ENCODE data around the gene TMEM63A. TPM values are rescaled to one million over a fixed set of nuclear protein-coding genes. Genes with fewer than 3 reads are reported as not detected.

TMEM63A gene
- total RNA-seq, 2 experiments from 2014 or later, result 52.2 to 59.1 TPM

DNA sequence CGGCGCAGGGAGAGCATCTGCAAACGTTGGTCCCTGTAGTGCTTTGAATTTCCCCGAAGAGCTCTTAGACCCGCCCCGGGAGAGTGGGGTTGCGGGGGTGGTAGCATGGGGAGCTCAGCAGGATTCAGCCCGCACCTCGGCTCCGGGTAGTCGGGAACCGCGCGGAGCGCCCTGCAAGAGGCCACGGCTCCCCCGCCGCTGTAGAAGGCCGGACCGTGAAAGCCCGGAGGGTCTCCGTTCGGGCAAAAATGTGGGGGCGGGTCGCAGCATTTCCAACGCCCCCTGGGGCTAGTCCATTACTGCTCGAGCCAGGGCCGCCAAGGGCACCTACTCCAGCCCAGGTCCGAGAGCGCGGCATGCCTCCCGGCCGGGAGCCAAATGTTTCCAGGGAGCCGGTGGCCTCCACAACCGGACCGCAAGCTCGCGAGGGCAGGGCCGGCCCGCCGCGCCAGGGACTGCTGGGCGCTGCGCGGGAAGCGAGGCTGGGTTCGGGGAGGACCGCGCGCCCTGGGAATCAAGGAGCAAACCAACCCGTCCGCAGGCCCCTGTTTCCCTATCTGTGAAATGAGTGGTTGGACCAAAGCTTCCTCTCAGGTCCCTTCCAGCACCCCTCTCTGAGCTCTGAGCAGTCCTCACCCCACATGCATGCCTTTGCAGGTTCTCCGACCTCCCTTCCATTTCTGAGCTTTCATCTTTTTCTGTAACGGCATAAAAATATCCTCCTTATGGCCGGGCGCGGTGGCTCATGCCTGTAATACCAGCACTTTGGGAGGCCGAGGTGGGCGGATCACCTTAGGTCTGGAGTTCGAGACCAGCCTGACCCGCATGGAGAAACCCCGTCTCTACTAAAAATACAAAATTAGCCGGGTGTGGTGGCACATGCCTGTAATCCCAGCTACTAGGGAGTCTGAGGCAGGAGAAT is 775 bp upstream of the TMEM63A start:
- no peaks in the 10 kb centered on the region for H3K9me3 Mint-ChIP-seq
- DNase-seq, result peak; percentile 63
- H3K36me3 Mint-ChIP-seq, result no peaks in the 10 kb centered on the region
- ChIA-PET POLR2A (interaction anchor here (0.6 to 4.2 kb wide), 21 partner anchors 12 to 475 kb away, joined by 3 to 49 read pairs (median 4); partner anchors contain the start of genes LBR, PYCR2 and SRP9), CTCF (interaction anchor here (0.6 to 5.8 kb wide), 14 partner anchors 9 to 1398 kb away, joined by 3 to 41 read pairs (median 4); partner anchors contain the start of genes PYCR2 and SRP9)
- H3K27ac Mint-ChIP-seq, result peak overlapping the region; percentile 92
- H3K4me3 Mint-ChIP-seq, result peak overlapping the region; percentile 88
- peaks cover 41% of the 10 kb centered on the region for H3K4me1 Mint-ChIP-seq (ENCODE audit: low read depth)
- intact Hi-C loops (cut with micrococcal nuclease), result loop anchor here (1.0 kb wide), 2 partner anchors 28 to 41 kb away; partner anchors contain the start of gene PYCR2
- no peaks in the 10 kb centered on the region for H3K27me3 Mint-ChIP-seq

DNA sequence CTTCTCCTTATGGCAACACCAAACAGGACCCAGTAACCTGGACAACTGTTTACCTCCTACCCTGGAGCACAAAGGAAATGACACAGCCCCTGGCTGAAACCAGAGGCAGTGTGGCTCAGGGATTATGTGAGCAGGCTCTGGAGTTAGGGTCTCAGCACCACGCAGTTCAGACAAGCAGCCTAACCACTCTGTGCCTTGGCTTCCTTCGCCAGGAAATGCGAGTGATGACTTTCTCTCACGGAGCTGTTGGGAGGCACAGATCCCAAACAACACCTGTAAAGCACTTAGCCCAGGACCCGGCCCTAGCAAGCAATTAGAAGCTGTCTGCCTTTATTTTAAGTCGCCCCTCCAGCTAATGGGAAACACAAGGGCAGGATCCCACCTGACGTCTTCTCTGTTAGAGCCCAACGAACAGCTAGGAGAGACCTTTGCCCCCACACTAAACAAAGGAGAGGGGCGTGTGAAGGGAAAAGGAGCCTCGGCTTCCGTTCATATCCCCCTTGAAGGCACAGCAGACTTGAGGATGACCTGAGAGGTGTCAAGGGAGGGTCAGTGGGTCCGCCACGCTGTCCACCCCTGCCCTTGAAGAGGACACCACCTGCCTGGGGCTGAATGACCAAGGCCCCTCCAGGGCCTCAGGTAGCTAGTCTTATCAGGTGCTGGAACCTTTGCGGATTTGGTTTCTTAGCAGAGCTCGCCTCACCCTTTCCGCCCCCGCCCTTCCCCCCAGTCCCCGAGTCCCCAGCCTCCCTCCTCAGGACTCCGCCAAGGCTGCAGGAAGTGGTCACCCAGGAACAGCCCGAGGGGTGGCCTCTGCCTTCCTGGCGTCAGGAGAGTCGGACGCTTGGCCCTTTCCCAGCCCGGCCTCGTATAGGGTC is 860 bp downstream of the TMEM63A start:
- peaks cover 6% of the 10 kb centered on the region for H3K36me3 Mint-ChIP-seq
- H3K9me3 Mint-ChIP-seq, result no peaks in the 10 kb centered on the region
- intact Hi-C loops (cut with micrococcal nuclease), result loop anchor here (1.0 to 2.0 kb wide), 3 partner anchors 15 to 105 kb away; partner anchors contain the start of gene SRP9
- no peaks in the 10 kb centered on the region for H3K27me3 Mint-ChIP-seq
- peaks cover 55% of the 10 kb centered on the region for H3K4me1 Mint-ChIP-seq (ENCODE audit: low read depth)
- peak; percentile 72 for DNase-seq
- CTCF ChIA-PET, result interaction anchor here (0.7 to 5.8 kb wide), 13 partner anchors 11 to 407 kb away, joined by 3 to 41 read pairs (median 3); partner anchors contain the start of genes PYCR2 and SRP9
- H3K27ac Mint-ChIP-seq, result peak overlapping the region; percentile 92
- POLR2A ChIA-PET, result interaction anchor here (0.7 to 4.2 kb wide), 15 partner anchors 10 to 437 kb away, joined by 3 to 49 read pairs (median 5); partner anchors contain the start of genes H3-3A, PYCR2 and SRP9
- peak overlapping the region; percentile 88 for H3K4me3 Mint-ChIP-seq

DNA sequence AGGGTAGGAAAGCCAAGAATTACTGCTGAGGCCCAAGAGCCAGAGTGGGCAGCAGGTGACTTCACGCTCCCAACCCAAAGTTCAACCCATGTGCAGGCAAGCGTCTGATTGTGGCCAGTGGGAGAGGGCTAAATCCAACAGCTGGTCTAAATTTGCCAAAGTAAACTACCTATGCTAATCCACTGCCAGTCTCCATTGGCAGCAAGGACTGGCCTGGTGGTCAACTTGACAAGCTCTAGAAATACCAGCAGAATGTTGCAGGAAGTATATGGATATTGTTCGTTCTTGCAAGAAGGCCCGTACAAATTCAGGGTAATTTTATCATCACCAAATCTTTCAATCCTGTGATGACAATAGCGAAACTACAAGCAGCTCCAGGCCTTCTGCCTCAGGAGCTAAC is 1.5 kb downstream of the TMEM63A start:
- Mint-ChIP-seq H3K9me3 (no peaks in the 10 kb centered on the region), H3K36me3 (peaks cover 8% of the 10 kb centered on the region), H3K27ac (peak overlapping the region; percentile 92), H3K4me1 (ENCODE audit: low read depth) (peaks cover 60% of the 10 kb centered on the region), H3K27me3 (no peaks in the 10 kb centered on the region), H3K4me3 (peak overlapping the region; percentile 88)
- intact Hi-C loops (cut with micrococcal nuclease), result loop anchor here (1.0 to 2.0 kb wide), 3 partner anchors 14 to 104 kb away; partner anchors contain the start of gene SRP9
- ChIA-PET POLR2A (interaction anchor here (1.1 to 4.2 kb wide), 8 partner anchors 14 to 181 kb away, joined by 3 to 49 read pairs (median 6); partner anchors contain the start of genes H3-3A, PYCR2 and SRP9), CTCF (interaction anchor here (1.0 to 5.8 kb wide), 9 partner anchors 10 to 406 kb away, joined by 3 to 41 read pairs (median 4); partner anchors contain the start of gene SRP9)
- DNase-seq, result no peak

DNA sequence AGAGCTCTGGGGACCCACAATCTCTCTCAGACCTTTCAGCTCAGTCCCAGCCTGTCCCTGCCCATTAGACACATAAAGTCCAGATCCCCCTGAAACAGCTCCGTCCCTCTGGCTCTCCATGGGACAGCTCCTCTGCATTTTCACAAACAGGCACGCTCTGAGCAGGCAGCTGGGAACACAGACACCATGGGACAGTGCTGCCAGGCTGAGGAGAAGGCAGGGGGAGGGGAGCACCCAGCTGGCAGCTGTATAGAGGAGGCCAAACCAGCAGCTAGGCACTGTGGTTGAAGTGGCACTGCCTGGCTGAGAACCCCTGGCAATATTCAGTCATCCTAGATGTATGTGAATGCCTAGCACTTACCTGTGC is 2.0 kb downstream of the TMEM63A start:
- H3K27ac Mint-ChIP-seq, result peak overlapping the region; percentile 92
- H3K27me3 Mint-ChIP-seq, result no peaks in the 10 kb centered on the region
- peaks cover 8% of the 10 kb centered on the region for H3K36me3 Mint-ChIP-seq
- CTCF ChIA-PET, result interaction anchor here (1.0 to 5.8 kb wide), 7 partner anchors 17 to 406 kb away, joined by 3 to 41 read pairs (median 4); partner anchors contain the start of gene SRP9
- H3K4me3 Mint-ChIP-seq, result peak overlapping the region; percentile 88
- intact Hi-C loops (cut with micrococcal nuclease), result loop anchor here (2.0 kb wide), 1 partner anchor 103 kb away; the partner anchor contains the start of gene SRP9
- no peak for DNase-seq
- no peaks in the 10 kb centered on the region for H3K9me3 Mint-ChIP-seq
- H3K4me1 Mint-ChIP-seq (ENCODE audit: low read depth), result peaks cover 65% of the 10 kb centered on the region
- POLR2A ChIA-PET, result interaction anchor here (1.1 to 4.2 kb wide), 5 partner anchors 15 to 102 kb away, joined by 3 to 49 read pairs (median 11); partner anchors contain the start of gene SRP9

DNA sequence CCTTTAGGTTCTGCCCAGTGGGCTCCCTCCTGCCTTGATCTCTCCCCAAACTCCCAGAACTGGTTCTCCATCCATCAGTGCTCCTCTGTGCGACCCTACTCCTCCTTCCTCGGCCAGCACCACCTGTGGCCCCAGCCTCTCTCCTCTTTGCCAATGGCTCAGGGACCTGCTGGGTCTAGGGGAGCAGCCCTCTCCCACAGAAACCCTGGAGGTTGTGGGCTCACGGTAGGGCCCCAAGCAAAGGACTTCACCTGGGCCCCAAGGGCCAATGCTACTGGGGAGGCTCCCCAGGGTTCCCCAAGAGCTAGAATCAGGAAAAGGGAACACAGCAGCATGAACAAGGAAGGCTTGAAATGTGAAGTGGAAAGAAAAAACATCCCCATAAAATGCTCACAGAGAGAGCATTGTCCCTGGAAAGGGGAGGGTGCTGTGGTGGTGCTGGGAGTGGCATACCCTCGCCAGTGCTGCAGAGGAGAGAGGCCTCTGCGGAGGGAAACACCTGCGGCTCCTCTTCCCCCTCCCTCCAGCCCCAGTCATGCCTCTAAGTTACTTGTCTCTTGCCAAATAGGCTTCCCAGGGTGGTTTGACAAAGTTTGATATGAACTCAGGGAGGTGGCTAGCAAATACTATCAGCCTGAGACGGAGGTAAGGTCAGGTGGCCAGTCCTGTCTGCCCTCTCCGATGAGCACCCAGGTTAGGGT is 2.5 kb downstream of the TMEM63A start:
- intact Hi-C loops (cut with micrococcal nuclease), result loop anchor here (2.0 kb wide), 1 partner anchor 103 kb away; the partner anchor contains the start of gene SRP9
- Mint-ChIP-seq H3K4me1 (ENCODE audit: low read depth) (peaks cover 66% of the 10 kb centered on the region), H3K27me3 (no peaks in the 10 kb centered on the region), H3K9me3 (no peaks in the 10 kb centered on the region), H3K27ac (peak overlapping the region; percentile 92), H3K36me3 (peaks cover 8% of the 10 kb centered on the region), H3K4me3 (peak overlapping the region; percentile 88)
- ChIA-PET POLR2A (interaction anchor here (2.4 to 4.2 kb wide), 2 partner anchors 14 to 18 kb away, joined by 11 to 34 read pairs; no protein-coding TSS in a partner anchor), CTCF (interaction anchor here (1.1 to 5.8 kb wide), 5 partner anchors 18 to 102 kb away, joined by 3 to 41 read pairs (median 4); partner anchors contain the start of gene SRP9)
- DNase-seq, result peak; percentile 39

DNA sequence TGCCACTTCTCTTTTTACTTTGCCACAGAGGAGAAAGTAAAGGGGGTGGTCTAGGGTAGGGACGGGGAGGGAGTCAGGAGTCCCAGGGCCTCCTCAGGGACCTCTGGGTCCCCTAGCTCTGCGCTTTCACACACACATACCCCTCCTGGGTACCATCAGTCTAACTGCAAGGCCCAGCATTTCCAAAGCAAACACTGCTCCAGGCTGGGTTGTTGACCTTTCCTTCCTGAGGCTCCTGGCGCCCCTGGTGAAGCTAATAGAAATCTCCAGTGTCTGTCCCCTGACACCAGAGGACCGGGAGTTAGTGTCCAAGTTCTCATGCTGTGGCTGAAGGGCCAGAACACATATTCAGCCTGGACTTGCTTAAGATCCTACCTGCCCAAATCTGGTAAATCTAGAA is 3.9 kb downstream of the TMEM63A start:
- Mint-ChIP-seq H3K4me1 (ENCODE audit: low read depth) (peaks cover 65% of the 10 kb centered on the region), H3K27ac (peak overlapping the region; percentile 45), H3K4me3 (no peak overlapping the region), H3K36me3 (peaks cover 12% of the 10 kb centered on the region), H3K27me3 (no peaks in the 10 kb centered on the region), H3K9me3 (no peaks in the 10 kb centered on the region)
- ChIA-PET POLR2A (interaction anchor here (0.6 kb wide), 1 partner anchor 89 kb away, joined by 3 read pairs; no protein-coding TSS in a partner anchor), CTCF (interaction anchor here (0.9 to 1.3 kb wide), 5 partner anchors 10 to 403 kb away, joined by 3 to 4 read pairs (median 3); no protein-coding TSS in a partner anchor)
- intact Hi-C loops (cut with micrococcal nuclease), result no loop called here
- no peak for DNase-seq

DNA sequence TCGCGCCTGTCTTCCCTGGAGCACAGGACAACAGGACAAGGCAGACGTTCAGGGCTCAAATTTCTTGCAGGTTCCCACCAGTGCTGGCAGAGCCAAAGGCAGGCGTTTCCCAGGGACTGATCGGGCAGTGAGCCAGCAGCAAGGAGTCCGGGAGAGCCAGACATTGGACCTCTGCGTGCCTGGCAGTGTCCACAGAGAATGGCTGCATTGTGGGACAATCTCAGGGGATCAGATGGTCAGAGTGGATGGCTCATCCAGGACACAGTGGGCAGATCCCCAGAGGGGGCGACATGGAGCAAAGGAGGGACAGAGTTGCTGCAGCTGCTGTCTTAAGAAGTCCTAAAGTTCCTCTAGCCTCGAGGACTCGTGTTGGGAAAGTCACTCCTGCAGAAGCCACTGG is 4.6 kb downstream of the TMEM63A start:
- ChIA-PET CTCF (interaction anchor here (0.9 to 1.3 kb wide), 6 partner anchors 11 to 403 kb away, joined by 3 to 4 read pairs (median 3); no protein-coding TSS in a partner anchor), POLR2A (interaction anchor here (0.6 to 1.2 kb wide), 2 partner anchors 12 to 90 kb away, joined by 3 to 5 read pairs; no protein-coding TSS in a partner anchor)
- no peaks in the 10 kb centered on the region for H3K9me3 Mint-ChIP-seq
- H3K27me3 Mint-ChIP-seq, result no peaks in the 10 kb centered on the region
- peak overlapping the region; percentile 47 for H3K27ac Mint-ChIP-seq
- intact Hi-C loops (cut with micrococcal nuclease), result no loop called here
- H3K4me3 Mint-ChIP-seq, result no peak overlapping the region
- DNase-seq, result peak; percentile 39
- H3K36me3 Mint-ChIP-seq, result peaks cover 12% of the 10 kb centered on the region
- peaks cover 66% of the 10 kb centered on the region for H3K4me1 Mint-ChIP-seq (ENCODE audit: low read depth)

DNA sequence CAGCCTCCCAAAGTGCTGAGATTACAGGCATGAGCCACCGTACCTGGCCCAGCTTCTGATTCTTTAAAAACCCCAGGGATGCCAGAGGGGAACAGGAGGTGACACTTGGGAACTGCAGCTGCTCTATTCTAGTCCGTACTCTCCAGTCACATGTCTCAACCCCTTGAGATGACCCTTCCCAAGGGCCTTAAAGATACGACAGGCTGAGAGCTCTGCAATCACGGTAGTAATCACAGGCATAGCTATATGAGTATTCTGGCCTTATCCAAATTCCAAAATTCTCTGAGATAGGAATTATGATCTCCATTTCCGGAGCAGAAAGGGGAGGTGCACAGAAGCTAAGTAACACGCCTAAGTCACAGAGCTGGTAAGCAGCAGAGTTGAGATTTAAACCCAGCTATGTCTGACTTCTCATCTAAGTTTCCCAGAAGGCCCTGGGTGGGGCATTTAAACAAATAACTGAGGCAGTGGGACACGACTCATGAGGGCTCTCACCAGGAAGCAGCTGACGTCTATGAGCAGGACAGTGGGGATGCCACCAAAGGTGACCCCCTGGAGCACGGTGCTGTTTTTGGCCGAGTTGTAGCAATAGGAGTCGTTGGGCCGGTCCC is 5.2 kb downstream of the TMEM63A start:
- peaks cover 12% of the 10 kb centered on the region for H3K36me3 Mint-ChIP-seq
- DNase-seq, result no peak
- H3K9me3 Mint-ChIP-seq, result no peaks in the 10 kb centered on the region
- ChIA-PET CTCF (interaction anchor here (0.9 to 1.0 kb wide), 3 partner anchors 24 to 402 kb away, joined by 3 to 4 read pairs (median 3); no protein-coding TSS in a partner anchor), POLR2A (interaction anchor here (1.2 to 1.3 kb wide), 2 partner anchors 11 to 99 kb away, joined by 5 read pairs; partner anchors contain the start of gene SRP9)
- no peak overlapping the region for H3K4me3 Mint-ChIP-seq
- H3K4me1 Mint-ChIP-seq (ENCODE audit: low read depth), result peaks cover 67% of the 10 kb centered on the region
- H3K27me3 Mint-ChIP-seq, result no peaks in the 10 kb centered on the region
- no peak overlapping the region for H3K27ac Mint-ChIP-seq
- intact Hi-C loops (cut with micrococcal nuclease), result no loop called here

DNA sequence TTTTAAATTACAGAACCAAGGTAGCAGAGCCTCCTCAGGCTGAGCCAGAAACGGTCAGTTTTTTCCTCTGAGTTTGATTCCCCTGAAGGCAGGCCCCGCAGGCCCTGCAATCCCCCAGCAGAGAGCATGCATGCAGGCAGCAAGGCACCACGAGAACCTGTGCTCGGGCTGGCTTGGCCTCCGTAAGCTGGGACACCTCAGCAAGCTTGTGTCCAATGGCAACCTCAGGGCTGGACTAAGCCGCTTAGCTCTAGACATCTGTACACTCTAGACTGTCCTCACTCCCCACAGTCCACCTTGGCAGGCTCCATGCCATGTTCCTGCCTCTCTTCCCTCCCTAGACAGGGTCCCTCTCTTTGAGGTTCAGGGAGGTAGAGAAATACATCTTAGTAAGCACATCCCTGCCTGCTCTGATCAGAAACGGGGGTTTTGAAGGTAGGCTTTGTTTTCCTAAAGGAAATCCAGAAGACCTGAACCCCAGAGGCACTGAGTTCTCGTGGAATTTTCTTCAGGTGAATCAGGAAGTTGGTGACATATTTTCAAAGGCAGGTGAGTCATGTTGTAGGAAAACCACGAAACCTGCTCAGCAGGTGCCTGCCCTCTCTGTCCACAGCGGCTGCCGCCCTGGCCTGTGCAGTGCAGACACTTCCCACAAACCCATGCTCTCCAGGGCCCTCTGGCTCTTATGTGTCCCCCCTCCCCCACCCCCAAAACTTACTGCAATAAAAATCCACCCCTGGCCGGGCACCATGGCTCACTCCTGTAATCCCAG is 7.0 kb downstream of the TMEM63A start:
- H3K9me3 Mint-ChIP-seq, result no peaks in the 10 kb centered on the region
- no peak for DNase-seq
- H3K27ac Mint-ChIP-seq, result peak overlapping the region; percentile 45
- POLR2A ChIA-PET, result interaction anchor here (0.7 kb wide), 1 partner anchor 14 kb away, joined by 3 read pairs; the partner anchor contains the start of gene LEFTY1
- H3K4me1 Mint-ChIP-seq (ENCODE audit: low read depth), result peaks cover 61% of the 10 kb centered on the region
- CTCF ChIA-PET, result interaction anchor here (0.6 to 1.5 kb wide), 3 partner anchors 20 to 36 kb away, joined by 3 to 4 read pairs (median 3); no protein-coding TSS in a partner anchor
- H3K27me3 Mint-ChIP-seq, result no peaks in the 10 kb centered on the region
- intact Hi-C loops (cut with micrococcal nuclease), result no loop called here
- H3K4me3 Mint-ChIP-seq, result no peak overlapping the region
- H3K36me3 Mint-ChIP-seq, result peaks cover 15% of the 10 kb centered on the region

Data from activated CD4-positive, alpha-beta memory T cell treated with anti-CD3 and anti-CD28 coated beads for 36 hours (primary cell).